Ovary (tissue), 3 donors: ENCODE measurements around the gene KLRC3.
"Not testable (repeated sequence)": the region's sequence is repeated elsewhere in the genome, so short reads cannot be mapped to it uniquely, and the experiment has no call there.

ENCODE experiments used
- EP300 ChIP-seq: sonication (generic); formaldehyde crosslinking; IDR thresholded peaks from one replicate; pipeline ENCODE4 v1.6.1; 2017; ENCODE audit warnings: antibody characterized with exemption
- POLR2A ChIP-seq: fragments of 450-650 bp; IDR thresholded peaks from one replicate; pipeline ENCODE4 v1.6.1; 2017; ENCODE audit warnings: antibody characterized with exemption, mild to moderate bottlenecking, moderate library complexity
- TF ChIP-seq, protein P1 (sequence below), 3 donors: fragments of 450-650 bp in 2 of 3; fragments of 200-600 bp in 1 of 3; IDR thresholded peaks; one replicate each; pipeline versions ENCODE4 v1.5.1 to v1.8.0; 2016 to 2022; ENCODE audit warnings: antibody characterized with exemption in 3 of 3, mild to moderate bottlenecking in 1 of 3
- donor health status: DM: no; HTN: no; CAD: no.

GRCh38 chr12:10390991-10391390 is 29.4 kb downstream of the KLRC3 start:
- TF ChIP-seq, protein P1, sequence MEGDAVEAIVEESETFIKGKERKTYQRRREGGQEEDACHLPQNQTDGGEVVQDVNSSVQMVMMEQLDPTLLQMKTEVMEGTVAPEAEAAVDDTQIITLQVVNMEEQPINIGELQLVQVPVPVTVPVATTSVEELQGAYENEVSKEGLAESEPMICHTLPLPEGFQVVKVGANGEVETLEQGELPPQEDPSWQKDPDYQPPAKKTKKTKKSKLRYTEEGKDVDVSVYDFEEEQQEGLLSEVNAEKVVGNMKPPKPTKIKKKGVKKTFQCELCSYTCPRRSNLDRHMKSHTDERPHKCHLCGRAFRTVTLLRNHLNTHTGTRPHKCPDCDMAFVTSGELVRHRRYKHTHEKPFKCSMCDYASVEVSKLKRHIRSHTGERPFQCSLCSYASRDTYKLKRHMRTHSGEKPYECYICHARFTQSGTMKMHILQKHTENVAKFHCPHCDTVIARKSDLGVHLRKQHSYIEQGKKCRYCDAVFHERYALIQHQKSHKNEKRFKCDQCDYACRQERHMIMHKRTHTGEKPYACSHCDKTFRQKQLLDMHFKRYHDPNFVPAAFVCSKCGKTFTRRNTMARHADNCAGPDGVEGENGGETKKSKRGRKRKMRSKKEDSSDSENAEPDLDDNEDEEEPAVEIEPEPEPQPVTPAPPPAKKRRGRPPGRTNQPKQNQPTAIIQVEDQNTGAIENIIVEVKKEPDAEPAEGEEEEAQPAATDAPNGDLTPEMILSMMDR (IDR thresholded peaks at IDR 0.05), result not testable (repeated sequence)
- TF ChIP-seq EP300, POLR2A: not testable (repeated sequence)
